ENCODE results near the gene HES7.
A peak's percentile ranks its signal among the peaks of the same experiment; 100 is the strongest.

Gene HES7

GRCh38 chr17:8160224-8160577 is 36.3 kb upstream of the HES7 start:
- DNase-seq (ENCODE audit: low read depth): no peak
- no peak overlapping the region for H3K4me3 ChIP-seq (ENCODE audit: low read depth, low read length)
- TF ChIP-seq MAX (IDR thresholded peaks at IDR 0.05; ENCODE audit: low read depth, low read length): no peak

GRCh38 chr17:8159459-8160223 is 35.7 kb upstream of the HES7 start:
- TF ChIP-seq POLR2A (IDR thresholded peaks at IDR 0.05; ENCODE audit: extremely low read depth, insufficient read length) (no peak), CTCF (IDR thresholded peaks at IDR 0.05; ENCODE audit: low read depth, low read length) (no peak), MAX (IDR thresholded peaks at IDR 0.05; ENCODE audit: low read depth, low read length) (no peak), MYC (IDR thresholded peaks at IDR 0.05; ENCODE audit: low read depth, low read length) (no peak)
- no peak overlapping the region for H3K4me3 ChIP-seq (ENCODE audit: low read depth, low read length)
- DNase-seq (ENCODE audit: low read depth): no peak

- TF ChIP-seq MYC (IDR thresholded peaks at IDR 0.05; ENCODE audit: low read depth, low read length): no peak
- no peak for TF ChIP-seq MAX (IDR thresholded peaks at IDR 0.05; ENCODE audit: low read depth, low read length)
- TF ChIP-seq POLR2A (IDR thresholded peaks at IDR 0.05; ENCODE audit: extremely low read depth, insufficient read length): no peak
- no peak for TF ChIP-seq CTCF (IDR thresholded peaks at IDR 0.05; ENCODE audit: low read depth, low read length)
- no peak for DNase-seq (ENCODE audit: low read depth)
- no peak overlapping the region for H3K4me3 ChIP-seq (ENCODE audit: low read depth, low read length)
These were observed 35.1 kb upstream of the HES7 start for GRCh38 chr17:8159032-8159400.

GRCh38 chr17:8158267-8159031 is 34.5 kb upstream of the HES7 start:
- TF ChIP-seq CTCF (IDR thresholded peaks at IDR 0.05; ENCODE audit: low read depth, low read length) (peak; percentile 63), MAX (IDR thresholded peaks at IDR 0.05; ENCODE audit: low read depth, low read length) (peak; percentile 20; the same call in 1 of the 2 replicates), MYC (IDR thresholded peaks at IDR 0.05; ENCODE audit: low read depth, low read length) (no peak), POLR2A (IDR thresholded peaks at IDR 0.05; ENCODE audit: extremely low read depth, insufficient read length) (no peak)
- H3K4me3 ChIP-seq (ENCODE audit: low read depth, low read length): no peak overlapping the region
- peak; percentile 83 for DNase-seq (ENCODE audit: low read depth)

- DNase-seq (ENCODE audit: low read depth): peak; percentile 99
- no peak for TF ChIP-seq CTCF (IDR thresholded peaks at IDR 0.05; ENCODE audit: low read depth, low read length)
- peak; percentile 95 for TF ChIP-seq MAX (IDR thresholded peaks at IDR 0.05; ENCODE audit: low read depth, low read length)
- TF ChIP-seq POLR2A (IDR thresholded peaks at IDR 0.05; ENCODE audit: extremely low read depth, insufficient read length): peak; percentile 46
- peak; percentile 76 for TF ChIP-seq MYC (IDR thresholded peaks at IDR 0.05; ENCODE audit: low read depth, low read length)
- peak overlapping the region; percentile 59 for H3K4me3 ChIP-seq (ENCODE audit: low read depth, low read length)
These were observed 32.5 kb upstream of the HES7 start for GRCh38 chr17:8156246-8156992.

- no peak for DNase-seq (ENCODE audit: low read depth)
- H3K4me3 ChIP-seq (ENCODE audit: low read depth, low read length): peak overlapping the region; percentile 59
- TF ChIP-seq MYC (IDR thresholded peaks at IDR 0.05; ENCODE audit: low read depth, low read length) (no peak), MAX (IDR thresholded peaks at IDR 0.05; ENCODE audit: low read depth, low read length) (no peak), POLR2A (IDR thresholded peaks at IDR 0.05; ENCODE audit: extremely low read depth, insufficient read length) (no peak), CTCF (IDR thresholded peaks at IDR 0.05; ENCODE audit: low read depth, low read length) (no peak)
These were observed 32.0 kb upstream of the HES7 start for GRCh38 chr17:8155996-8156245.
